OCI-LY3 (cell line): ENCODE measurements around the gene TLL2.

Experiments used
- H2AFZ ChIP-seq: fragments of 200-600, 300-600 bp; shearing (Covaris generic); 2 replicates; pipeline ENCODE4 v1.6.0; 2014; ENCODE audit warnings: antibody characterized with exemption, low read depth, low read length
- H3K27ac ChIP-seq: fragments of 200-600, 300-600 bp; sonication (generic); 2 replicates; pipeline ENCODE4 v1.5.1; 2014; ENCODE audit warnings: mild to moderate bottlenecking, low read length, moderate library complexity, mixed read lengths
- H3K27me3 ChIP-seq: fragments of 200-600, 300-600 bp; sonication (generic); 2 replicates; pipeline ENCODE4 v1.6.1; 2014; ENCODE audit warnings: low read depth, low read length, mixed read lengths
- H3K36me3 ChIP-seq: fragments of 200-600, 300-600 bp; sonication (generic); replicated peaks from 2 replicates; pipeline ENCODE3; 2014; ENCODE audit warnings: low read depth, low read length, mixed read lengths
- H3K4me1 ChIP-seq: fragments of 300-600, 200-600 bp; sonication (generic); 2 replicates; pipeline ENCODE4 v1.6.1; 2014; ENCODE audit warnings: low read length, mixed read lengths
- H3K4me2 ChIP-seq: fragments of 200-600, 300-600 bp; sonication (generic); 2 replicates; pipeline ENCODE4 v1.6.1; 2014; ENCODE audit warnings: low read length, mixed read lengths
- H3K4me3 ChIP-seq: fragments of 300-600, 200-600 bp; sonication (generic); 2 replicates; pipeline ENCODE4 v1.5.1; 2014; ENCODE audit warnings: antibody characterized with exemption, mild to moderate bottlenecking, low read length, moderate library complexity
- H3K79me2 ChIP-seq: fragments of 300-600, 200-600 bp; shearing (Covaris generic); 2 replicates; pipeline ENCODE4 v1.6.1; 2014; ENCODE audit warnings: mild to moderate bottlenecking, low read length, mixed read lengths
- H3K9ac ChIP-seq: fragments of 300-600, 200-600 bp; shearing (Covaris generic); 2 replicates; pipeline ENCODE4 v1.6.0; 2014; ENCODE audit warnings: mild to moderate bottlenecking, low read length, moderate library complexity
- H3K9me3 ChIP-seq: fragments of 200-600, 300-600 bp; shearing (Covaris generic); 2 replicates; pipeline ENCODE4 v1.6.1; 2014; ENCODE audit warnings: low read length, mixed read lengths; ENCODE audit not compliant: insufficient read depth
- H4K20me1 ChIP-seq: fragments of 200-600, 300-600 bp; sonication (generic); 2 replicates; pipeline ENCODE4 v1.6.1; 2016; ENCODE audit warnings: low read length, mixed read lengths; ENCODE audit not compliant: insufficient read depth
- EZH2phosphoT487 ChIP-seq: fragments of 200-600 bp; shearing (Covaris generic); IDR thresholded peaks from 2 replicates; pipeline ENCODE4 v1.6.1; 2018; ENCODE audit warnings: antibody characterized with exemption, mixed run types, low read depth
- TF ChIP-seq, protein P1 (sequence below): fragments of 200-600, 300-600 bp; sonication (generic); IDR thresholded peaks from 2 replicates; pipeline ENCODE4 v1.5.1; 2014; ENCODE audit warnings: antibody characterized with exemption, low read length, low read depth

The TLL2 gene

DNA sequence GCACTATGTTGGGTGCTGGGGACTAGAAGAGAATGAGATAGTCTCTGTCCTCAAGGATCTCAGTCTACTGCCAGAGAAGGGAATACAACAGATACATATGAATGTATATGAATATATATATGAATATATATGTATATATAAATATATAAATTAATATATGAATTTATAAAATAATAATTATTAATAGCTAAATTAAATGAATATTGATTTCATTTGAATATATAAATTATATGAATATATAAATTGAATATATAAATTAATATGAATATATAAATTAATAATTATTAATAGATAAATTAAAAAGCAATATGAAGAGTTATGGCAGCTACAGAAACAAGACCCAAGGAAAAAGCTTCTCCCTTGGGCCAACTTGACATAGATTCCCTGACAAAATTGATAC is 95.1 kb downstream of the TLL2 start:
- H3K27ac ChIP-seq: no peak overlapping the region
- no peak overlapping the region for H3K4me2 ChIP-seq
- TF ChIP-seq, protein P1, sequence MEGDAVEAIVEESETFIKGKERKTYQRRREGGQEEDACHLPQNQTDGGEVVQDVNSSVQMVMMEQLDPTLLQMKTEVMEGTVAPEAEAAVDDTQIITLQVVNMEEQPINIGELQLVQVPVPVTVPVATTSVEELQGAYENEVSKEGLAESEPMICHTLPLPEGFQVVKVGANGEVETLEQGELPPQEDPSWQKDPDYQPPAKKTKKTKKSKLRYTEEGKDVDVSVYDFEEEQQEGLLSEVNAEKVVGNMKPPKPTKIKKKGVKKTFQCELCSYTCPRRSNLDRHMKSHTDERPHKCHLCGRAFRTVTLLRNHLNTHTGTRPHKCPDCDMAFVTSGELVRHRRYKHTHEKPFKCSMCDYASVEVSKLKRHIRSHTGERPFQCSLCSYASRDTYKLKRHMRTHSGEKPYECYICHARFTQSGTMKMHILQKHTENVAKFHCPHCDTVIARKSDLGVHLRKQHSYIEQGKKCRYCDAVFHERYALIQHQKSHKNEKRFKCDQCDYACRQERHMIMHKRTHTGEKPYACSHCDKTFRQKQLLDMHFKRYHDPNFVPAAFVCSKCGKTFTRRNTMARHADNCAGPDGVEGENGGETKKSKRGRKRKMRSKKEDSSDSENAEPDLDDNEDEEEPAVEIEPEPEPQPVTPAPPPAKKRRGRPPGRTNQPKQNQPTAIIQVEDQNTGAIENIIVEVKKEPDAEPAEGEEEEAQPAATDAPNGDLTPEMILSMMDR: no peak
- no peak for TF ChIP-seq EZH2phosphoT487
- H3K4me3 ChIP-seq: no peak overlapping the region
- H3K9ac ChIP-seq: no peak overlapping the region
- H2AFZ ChIP-seq: no peak overlapping the region
- no peaks in the 10 kb centered on the region for H3K27me3 ChIP-seq
- H3K4me1 ChIP-seq: peaks cover 11% of the 10 kb centered on the region
- H3K36me3 ChIP-seq: no peaks in the 10 kb centered on the region
- no peaks in the 10 kb centered on the region for H3K9me3 ChIP-seq
- H4K20me1 ChIP-seq: no peaks in the 10 kb centered on the region
- no peaks in the 10 kb centered on the region for H3K79me2 ChIP-seq

DNA sequence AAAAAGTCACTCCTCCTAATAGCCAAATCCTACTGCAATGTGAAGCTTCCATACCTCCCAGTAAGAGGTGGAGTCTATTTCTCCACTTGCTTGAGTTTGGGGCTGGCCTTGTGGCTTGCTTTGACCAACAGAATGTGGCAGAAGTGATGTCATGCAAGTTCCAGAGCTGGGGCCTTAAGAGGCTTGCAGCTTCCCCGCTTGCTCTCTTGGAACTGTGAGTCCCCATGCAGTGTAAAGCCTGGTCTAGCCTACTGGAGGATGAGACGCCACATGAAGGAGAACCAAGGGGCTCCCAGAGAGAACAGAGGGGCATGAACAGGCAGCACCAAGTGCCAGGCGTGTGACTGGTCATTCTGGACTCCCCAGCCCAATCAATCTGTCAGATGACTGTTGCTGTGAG is 96.3 kb downstream of the TLL2 start:
- Histone ChIP-seq H3K36me3 (no peaks in the 10 kb centered on the region), H3K79me2 (no peaks in the 10 kb centered on the region), H3K4me2 (no peak overlapping the region), H2AFZ (no peak overlapping the region), H4K20me1 (no peaks in the 10 kb centered on the region), H3K4me1 (peaks cover 5% of the 10 kb centered on the region; the same call in 1 of the 2 replicates), H3K9me3 (no peaks in the 10 kb centered on the region), H3K27ac (no peak overlapping the region), H3K4me3 (no peak overlapping the region), H3K9ac (no peak overlapping the region), H3K27me3 (peaks cover 5% of the 10 kb centered on the region)
- TF ChIP-seq EZH2phosphoT487: no peak
- TF ChIP-seq, protein P1: no peak

DNA sequence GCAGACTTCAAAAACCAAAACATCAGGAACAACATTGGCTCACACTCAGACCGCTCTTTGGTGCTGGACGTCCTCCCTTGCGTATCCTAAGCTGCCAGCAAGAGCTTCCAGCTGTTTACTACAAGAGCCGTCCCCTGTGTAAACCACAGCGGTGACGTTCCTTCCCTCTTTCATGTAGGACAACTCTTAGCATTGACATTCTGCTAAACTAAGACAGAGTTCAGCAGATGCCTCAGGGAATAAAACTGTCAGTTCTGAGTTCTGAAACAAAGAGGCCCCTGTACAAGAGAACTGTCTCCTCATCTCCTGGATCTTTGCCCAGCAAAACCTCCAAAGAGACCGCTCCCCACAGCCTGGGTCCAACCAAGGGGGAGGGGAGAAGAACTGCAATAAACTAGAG is 97.1 kb downstream of the TLL2 start:
- TF ChIP-seq, protein P1: no peak
- no peak for TF ChIP-seq EZH2phosphoT487
- Histone ChIP-seq H3K9ac (no peak overlapping the region), H3K4me2 (no peak overlapping the region)

DNA sequence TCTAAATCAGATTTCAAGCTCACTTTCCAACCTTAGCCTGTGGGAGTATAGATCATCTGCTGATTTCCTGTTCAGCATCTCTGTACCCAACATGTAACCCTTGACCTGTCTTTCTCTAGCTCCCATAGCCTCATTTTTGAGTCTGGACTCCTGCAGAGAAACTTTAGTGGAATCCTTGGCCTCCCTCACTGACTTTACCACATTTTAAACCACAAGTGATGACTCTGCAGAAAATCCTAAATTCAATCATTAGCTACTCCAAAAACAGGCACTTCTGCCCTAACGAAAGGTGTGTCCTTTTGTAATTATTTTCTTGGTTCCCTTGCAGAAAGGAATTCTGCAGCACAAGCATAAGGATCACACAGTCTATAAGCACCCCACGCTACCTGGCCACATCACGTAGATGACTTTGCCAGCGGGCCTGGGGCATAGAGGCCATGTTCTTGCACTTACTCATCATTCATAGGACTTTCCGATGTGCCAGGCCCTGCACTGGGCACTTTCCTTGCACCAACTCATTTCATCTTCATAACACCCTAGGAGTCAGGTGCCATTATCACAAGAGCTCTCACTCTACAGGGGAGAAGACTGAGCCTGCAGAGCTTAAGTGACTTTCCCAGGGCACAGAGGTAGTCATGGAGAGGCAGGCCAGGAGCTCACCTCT is 97.7 kb downstream of the TLL2 start:
- Histone ChIP-seq H3K27me3 (peaks cover 14% of the 10 kb centered on the region), H3K4me3 (no peak overlapping the region), H2AFZ (no peak overlapping the region), H3K36me3 (no peaks in the 10 kb centered on the region), H3K4me1 (peaks cover 15% of the 10 kb centered on the region), H3K9me3 (no peaks in the 10 kb centered on the region), H4K20me1 (no peaks in the 10 kb centered on the region), H3K79me2 (no peaks in the 10 kb centered on the region), H3K9ac (no peak overlapping the region), H3K27ac (no peak overlapping the region), H3K4me2 (no peak overlapping the region)
- TF ChIP-seq, protein P1: no peak
- no peak for TF ChIP-seq EZH2phosphoT487

More for the DNA sequence above, 97.1 kb downstream of the TLL2 start:
- Histone ChIP-seq H3K27me3 (peaks cover 10% of the 10 kb centered on the region), H3K36me3 (no peaks in the 10 kb centered on the region), H3K4me3 (no peak overlapping the region), H3K79me2 (no peaks in the 10 kb centered on the region), H4K20me1 (no peaks in the 10 kb centered on the region), H3K4me1 (peaks cover 10% of the 10 kb centered on the region), H3K9me3 (no peaks in the 10 kb centered on the region), H3K27ac (no peak overlapping the region), H2AFZ (no peak overlapping the region)
